ENCODE data around the gene RANBP1.

DNA sequence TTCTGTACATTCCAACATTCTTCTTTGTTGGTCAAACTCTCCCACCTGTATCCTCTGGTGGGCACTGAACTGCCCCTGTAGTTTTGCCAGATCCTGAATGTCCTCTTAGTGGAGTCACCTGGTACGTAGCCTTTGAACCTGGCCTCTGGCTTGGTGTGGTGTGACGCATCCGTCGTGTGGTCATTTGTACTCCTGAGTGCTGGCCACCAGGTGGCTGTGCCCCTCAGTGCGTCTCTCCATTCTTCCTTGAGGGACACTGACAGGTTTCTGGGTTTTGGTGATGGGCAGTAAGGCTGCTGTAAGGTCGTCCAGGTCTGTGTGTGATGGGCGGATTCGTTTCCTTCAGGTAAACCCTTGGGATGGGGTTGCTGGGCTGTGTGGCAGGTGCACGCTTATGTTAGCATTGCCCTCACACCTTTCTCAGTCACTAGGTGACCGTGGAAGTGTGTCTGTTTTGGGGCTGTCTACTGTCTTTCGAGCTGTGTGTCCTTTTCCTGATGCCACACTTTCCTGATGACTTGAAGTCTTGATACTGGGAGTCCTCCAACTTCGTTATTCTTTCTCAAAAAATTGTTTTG, 13.6 kb upstream of the RANBP1 start:
- no peak for TF ChIP-seq CTCF (IDR thresholded peaks at IDR 0.05)
- no peak for TF ChIP-seq POLR2A (IDR thresholded peaks at IDR 0.05)
